Middle frontal gyrus (tissue), 1 donor: Measurements from ENCODE around the gene CDCA3.
"Not testable (repeated sequence)": the region's sequence is repeated elsewhere in the genome, so short reads cannot be mapped to it uniquely, and the experiment has no call there.

Experiments
- DNase-seq: peaks from one replicate; pipeline ENCODE4 v3.0.0-alpha.2; 2015; ENCODE audit warnings: low spot score; ENCODE audit errors: extremely low spot score

Gene CDCA3

DNA sequence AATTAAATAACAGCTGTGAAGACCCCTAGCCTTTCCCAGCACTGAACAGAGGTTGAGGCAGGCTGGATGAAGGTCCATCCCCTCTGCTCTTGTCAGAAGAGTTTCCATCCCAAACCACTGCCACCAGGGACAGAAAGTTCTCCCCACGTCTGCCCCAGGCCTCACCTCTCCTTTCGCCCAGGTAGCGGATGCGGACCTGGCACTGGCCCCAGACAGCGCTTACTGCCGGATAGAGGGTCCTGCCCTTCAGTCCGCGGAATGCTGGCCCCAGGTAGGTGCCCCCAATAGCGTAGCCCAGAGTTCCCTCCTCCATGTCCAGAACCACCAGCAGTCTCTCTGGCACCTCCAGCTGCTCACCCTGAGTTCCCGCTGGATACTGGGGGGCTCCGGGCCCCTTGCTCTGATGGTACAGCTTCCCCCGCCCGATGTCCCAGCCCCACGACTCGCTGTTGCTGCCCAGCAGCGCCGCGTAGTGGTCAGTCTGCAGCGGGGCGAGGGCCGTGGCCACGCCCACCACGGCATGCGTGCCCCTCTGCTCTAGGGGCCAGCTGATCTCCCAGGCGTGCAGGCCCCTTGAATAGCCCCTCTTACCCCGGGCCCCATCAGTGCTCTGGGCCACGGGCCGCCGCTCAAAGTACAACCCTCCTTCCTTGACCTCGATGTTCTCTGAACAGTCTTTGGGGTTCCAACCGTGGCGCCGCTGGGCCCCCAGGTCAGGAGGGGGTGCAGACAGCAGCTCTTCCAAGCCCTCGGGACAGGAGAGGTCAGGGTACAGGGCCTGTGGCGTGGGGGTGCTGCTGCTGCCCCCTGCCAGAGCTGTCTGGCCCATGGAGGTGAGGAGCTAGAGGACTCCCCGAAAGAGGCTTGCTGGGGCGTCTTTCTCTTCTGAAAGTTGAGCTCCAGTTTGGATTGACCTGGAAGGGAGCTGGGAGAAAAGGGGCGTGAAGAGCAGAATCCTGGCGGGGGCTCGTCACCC is 21.3 kb upstream of the CDCA3 start:
- peak; percentile 71 for DNase-seq

DNA sequence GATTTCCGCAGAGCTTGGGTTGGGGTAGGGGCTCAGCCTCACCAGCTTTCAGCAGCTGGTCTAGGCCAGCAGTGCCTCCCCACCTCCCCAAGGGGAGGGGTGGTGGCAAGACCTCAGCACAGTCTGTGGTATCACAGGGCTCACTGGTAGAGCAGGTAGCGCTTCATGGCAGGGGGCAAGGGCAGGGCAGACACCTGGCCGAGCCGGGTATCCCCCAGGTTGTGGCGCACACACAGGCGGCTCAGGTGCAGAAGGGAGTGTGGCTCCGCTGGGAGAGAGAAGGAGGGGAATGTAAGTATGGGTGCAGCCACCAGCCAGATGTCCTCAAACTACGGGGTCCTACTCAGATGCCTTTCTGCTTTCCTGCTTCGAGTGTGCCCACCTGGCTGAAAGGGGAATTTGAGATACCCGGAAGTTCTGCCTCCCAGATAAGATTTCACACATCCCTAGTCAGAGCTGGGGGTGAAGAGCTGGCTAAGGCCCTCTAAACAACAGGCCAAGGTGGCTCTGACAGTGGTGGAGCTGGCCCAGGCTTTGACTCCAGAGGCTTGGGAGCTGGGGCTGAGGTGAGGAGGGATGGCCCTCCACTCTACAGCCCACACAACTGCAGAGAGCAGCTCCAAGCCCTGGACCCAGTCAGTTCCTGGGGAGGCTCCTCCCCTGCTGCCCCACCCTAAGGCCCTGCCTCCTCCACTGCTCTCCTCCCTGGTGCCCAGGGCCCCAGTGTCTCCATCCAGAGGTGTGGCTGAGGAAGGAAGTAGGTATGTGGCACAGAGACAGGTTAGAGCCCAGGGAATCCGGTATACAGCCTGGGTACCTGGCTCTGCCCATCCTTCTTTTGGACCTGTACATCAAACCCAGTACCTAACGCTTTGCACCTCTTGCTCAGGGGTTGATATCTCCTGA is 20.2 kb upstream of the CDCA3 start:
- no peak for DNase-seq

DNA sequence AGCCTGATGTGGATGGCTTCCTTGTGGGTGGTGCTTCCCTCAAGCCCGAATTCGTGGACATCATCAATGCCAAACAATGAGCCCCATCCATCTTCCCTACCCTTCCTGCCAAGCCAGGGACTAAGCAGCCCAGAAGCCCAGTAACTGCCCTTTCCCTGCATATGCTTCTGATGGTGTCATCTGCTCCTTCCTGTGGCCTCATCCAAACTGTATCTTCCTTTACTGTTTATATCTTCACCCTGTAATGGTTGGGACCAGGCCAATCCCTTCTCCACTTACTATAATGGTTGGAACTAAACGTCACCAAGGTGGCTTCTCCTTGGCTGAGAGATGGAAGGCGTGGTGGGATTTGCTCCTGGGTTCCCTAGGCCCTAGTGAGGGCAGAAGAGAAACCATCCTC is 19.2 kb upstream of the CDCA3 start:
- not testable (repeated sequence) for DNase-seq

DNA sequence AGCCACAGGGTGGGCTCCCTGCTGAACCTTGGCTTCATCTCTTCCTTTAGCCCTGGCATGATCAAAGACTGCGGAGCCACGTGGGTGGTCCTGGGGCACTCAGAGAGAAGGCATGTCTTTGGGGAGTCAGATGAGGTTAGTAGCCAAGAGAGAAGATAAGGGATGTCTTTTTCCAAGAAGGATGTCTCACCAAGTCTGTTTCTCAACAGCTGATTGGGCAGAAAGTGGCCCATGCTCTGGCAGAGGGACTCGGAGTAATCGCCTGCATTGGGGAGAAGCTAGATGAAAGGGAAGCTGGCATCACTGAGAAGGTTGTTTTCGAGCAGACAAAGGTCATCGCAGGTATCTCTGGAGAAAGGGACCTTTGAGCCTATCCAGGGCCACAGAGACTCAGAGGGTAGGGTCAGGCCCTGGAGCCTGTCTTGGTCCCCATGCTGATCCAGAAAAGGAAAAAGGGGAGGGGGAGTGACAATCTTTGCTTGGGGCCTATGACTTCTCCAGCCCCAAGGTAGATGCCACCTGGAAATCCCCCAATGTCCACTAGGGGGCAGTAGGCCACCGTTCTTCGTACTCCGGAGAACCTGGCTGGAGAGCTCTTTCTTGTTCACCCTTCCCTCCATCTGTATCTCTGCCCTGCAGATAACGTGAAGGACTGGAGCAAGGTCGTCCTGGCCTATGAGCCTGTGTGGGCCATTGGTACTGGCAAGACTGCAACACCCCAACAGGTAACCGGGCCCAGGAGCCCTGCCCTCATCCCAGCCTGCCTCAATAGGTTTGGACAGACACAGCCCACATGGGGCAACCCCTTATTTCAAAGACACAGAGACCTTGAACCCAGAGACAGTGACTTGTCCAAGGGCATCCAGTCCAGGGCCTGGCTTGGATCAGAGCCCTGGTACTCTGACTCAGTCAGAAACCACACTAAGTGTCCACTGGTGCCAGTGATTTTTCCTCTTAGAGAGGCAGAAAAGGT is 18.2 kb upstream of the CDCA3 start:
- DNase-seq, result peak; percentile 40

DNA sequence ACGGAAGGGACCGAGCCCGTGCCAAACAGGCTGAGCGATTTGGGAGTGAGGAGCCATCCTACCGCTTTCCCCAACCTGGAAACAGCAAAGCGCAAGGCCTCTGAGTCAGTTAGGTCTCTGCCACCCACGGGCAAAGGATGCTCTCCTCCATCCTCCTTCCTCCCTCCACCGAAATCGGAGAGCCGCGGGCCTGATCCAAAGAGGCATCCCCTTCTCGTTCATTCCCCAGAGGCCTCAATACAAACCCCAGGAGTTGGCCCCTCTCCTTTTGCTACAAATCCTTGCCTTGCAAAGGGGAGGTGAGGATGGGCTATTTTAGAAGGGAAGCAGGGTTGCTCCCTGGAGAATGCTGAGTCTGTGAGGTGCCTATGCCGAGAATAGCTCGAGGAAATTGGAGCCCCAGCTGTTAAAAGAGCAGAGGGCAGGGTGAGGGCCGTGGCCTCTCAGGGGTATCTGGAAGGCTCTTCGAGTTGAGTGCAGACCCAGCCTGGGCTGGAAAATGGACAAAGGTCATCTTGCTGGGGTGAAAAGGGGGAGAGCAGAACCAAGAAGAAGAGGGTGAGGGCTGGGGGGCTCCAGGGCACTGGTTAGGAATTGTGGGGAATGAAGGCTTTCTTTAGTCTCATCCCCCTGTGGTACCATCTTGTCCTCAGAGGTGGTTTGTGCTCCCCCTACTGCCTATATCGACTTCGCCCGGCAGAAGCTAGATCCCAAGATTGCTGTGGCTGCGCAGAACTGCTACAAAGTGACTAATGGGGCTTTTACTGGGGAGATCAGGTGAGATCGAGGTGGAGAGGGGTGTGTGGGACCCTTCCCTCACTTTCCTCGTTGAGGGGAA is 17.3 kb upstream of the CDCA3 start:
- no peak for DNase-seq

DNA sequence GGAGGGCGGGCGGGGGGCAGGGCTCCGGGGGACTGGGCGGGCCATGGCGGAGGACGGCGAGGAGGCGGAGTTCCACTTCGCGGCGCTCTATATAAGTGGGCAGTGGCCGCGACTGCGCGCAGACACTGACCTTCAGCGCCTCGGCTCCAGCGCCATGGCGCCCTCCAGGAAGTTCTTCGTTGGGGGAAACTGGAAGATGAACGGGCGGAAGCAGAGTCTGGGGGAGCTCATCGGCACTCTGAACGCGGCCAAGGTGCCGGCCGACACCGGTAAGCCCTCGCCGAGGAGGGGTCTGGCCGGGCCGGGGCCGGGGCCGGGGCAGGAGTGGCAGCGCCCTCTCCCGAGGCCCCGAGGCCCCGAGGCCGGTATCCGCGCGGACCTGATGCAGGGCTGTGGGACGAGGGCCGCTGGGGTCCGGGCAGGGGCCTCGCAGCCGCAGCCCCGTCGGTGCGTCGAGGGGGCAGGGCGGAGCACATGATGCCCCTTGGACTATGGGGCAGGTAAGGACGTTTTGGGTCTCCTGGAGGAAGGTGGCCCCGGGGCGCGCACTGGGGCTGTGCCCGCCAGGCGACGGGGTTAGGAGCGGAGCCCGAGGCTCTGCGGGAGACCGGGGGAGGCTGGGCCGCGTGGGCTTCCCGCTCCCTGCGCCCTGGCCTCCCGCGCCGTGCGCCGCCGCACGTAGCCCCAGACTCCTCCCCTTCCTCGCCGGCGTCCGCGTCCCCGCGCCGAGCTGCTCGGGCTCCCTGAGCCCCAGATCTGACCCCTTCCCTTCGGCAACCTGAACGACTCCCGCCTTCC is 16.5 kb upstream of the CDCA3 start, which contains the start of gene TPI1:
Gene TPI1 (plus strand): TSS at position 119 of the 798 bp plus-strand sequence. CDS start 36 bp downstream, at position 155.
- DNase-seq, result peak; percentile 55

DNA sequence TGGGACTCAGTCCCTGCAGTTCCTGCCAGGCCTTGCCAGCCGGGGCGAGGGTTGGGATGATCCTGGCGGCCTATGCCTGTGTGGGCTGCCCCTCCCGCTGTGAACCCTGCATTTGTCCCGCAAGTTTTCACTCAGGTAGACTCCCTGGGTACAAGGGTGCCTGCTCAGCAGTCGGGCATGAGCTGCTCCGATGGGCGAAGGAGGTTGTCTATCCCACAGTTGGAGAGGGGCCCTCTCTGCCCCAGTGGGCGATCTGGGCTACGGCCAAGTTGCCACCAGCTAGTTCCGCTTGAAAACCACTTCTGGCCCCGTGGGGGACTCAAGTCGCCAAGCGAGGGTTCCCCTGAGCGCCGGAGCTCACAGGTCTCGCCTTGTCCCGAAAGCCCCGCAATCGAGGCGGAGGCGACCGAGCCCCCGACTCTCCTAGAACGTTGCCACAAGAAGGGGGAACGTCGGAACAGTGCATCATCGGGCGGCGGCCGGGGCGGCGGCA is 15.9 kb upstream of the CDCA3 start:
- DNase-seq, result no peak

DNA sequence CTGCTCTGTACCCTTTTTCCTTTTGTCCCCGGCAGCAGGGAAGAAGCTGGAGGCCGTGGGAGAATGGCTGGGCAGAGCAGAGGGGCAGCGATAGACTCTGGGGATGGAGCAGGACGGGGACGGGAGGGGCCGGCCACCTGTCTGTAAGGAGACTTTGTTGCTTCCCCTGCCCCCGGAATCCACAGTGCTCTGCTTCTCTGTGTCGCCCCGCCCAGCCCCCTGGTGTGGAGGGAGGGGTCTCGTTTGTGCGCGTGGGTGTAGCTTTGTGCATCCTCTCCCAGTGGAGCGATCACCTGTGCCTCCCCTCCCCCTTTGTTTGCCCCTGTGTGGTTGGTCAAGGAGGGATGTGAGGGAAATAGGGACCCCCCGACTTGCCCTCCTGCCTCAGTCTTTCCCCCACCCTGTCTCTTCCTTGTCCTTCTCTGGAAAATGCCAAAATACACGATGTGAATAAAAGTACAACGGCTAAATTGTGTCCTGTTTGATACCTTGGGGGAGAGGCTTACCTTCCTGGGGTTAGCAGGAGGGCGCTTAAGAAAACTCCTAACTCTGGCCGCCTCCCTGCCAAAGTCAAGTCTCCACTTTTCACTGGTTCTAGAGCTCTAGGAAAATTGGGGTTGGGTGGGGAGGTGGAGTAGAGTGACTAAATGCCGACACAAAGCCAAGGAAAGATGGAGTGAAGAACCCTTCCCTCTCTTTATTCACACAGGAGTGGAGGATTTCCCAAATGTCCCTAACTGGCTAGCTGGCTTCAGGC is 15.3 kb upstream of the CDCA3 start:
- no peak for DNase-seq

DNA sequence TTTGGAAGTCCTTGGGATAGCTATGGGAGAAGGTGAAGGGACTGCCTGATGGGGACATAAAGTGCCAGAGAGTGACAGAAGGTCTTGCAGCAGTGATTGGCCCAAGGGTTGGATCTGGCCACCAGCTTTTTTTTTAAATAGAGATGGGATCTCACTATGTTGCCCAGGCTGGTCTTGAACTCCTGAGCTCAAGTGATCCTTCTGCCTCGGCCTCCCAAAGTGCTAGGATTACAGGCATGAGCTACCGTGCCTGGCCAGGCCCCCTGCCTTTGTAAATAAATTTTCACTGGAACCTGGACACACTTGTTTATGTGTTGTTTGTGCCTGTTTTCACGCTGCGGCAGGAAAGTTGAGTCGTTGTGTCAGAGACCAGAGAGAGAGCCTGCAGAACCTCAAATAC is 14.2 kb upstream of the CDCA3 start:
- not testable (repeated sequence) for DNase-seq

DNA sequence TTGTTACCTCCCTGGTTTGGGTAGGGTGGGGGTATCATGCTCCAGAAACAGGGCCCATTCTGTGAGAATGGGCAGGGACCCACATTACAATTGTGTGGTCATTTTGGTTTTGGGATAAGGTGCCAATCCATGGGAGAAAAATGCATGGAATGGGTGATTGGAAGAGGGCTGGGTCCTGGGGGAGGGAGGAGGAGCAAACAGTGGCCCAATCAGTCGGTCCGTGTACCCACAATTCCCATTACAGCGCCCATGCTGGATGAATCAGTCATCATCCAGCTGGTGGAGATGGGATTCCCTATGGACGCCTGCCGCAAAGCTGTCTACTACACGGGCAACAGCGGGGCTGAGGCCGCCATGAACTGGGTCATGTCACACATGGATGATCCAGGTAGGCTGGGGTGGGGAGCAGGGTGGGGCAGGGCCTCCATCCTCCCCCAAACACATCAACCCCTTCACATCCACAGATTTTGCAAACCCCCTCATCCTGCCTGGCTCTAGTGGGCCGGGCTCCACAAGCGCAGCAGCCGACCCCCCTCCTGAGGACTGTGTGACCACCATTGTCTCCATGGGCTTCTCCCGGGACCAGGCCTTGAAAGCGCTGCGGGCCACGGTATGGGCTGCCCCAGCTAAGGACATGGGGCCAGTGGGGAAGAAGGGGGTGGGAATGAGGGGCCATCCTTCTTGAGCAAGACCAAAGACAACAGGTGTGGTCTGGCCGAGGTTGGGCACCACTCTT is 12.7 kb upstream of the CDCA3 start:
- no peak for DNase-seq

DNA sequence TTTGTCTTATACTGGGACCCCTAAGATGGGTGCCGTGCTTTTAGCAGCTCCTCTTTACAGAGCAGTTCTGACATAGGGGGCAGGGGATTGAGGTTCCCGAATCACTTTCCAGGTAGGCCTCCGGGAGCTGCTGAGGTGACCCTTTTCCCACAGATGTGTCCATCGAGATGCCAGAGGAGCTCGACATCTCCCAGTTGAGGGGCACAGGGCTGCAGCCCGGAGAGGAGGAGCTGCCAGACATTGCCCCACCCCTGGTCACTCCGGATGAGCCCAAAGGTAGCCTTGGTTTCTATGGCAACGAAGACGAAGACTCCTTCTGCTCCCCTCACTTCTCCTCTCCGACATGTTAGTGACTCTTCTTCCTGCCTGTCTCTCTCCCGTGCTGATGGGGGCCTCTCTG is 11.9 kb upstream of the CDCA3 start:
- DNase-seq, result no peak

DNA sequence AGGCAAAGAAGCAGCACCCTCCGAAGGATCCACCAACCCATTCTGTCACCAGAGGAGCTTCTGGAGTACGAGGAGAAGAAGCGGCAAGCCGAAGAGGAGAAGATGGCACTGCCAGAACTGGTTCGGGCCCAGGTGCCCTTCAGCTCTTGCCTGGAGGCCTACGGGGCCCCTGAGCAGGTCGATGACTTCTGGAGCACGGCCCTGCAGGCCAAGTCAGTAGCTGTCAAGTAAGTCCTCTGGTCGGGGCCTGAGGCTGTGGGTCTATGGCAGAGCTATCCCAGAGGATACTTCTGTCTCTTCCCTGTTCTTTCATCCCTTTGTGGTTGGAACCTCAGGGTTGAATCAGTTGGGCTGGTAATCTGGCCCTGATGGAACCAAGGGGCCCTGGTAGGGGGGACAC is 10.3 kb upstream of the CDCA3 start:
- DNase-seq, result no peak

DNA sequence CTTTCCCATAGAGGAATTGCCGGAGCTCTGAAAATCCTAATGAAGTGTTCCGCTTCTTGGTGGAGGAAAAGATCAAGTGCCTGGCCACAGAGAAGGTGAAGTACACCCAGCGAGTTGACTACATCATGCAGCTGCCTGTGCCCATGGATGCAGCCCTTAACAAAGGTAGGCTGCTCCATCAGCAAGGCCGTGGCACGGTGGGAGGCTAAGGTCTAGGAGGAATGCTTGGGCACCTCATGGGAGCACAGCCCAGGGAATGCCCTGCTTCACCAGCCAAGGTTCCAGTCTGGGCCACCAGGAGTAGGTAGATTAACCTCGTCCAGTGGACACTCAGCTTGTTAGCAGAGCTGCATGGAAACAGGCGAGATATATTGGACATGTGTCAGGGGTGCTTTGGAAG is 9.9 kb upstream of the CDCA3 start:
- DNase-seq, result no peak

DNA sequence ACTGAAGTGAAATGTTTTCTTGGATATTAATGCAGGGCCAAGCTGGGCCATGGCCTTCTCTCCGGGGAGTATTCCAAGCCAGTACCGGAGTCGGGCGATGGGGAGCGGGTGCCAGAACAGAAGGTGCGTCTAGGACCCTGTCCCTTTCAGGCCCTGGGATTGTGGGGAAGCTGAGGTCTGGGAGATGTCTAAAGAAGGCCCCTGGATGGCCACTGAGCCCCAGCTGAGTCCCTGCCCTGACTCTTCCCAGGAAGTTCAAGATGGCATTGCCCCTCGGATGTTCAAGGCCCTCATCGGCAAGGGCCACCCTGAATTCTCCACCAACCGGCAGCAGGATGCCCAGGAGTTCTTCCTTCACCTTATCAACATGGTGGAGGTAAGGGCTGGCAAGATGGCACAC is 9.0 kb upstream of the CDCA3 start:
- DNase-seq, result no peak

DNA sequence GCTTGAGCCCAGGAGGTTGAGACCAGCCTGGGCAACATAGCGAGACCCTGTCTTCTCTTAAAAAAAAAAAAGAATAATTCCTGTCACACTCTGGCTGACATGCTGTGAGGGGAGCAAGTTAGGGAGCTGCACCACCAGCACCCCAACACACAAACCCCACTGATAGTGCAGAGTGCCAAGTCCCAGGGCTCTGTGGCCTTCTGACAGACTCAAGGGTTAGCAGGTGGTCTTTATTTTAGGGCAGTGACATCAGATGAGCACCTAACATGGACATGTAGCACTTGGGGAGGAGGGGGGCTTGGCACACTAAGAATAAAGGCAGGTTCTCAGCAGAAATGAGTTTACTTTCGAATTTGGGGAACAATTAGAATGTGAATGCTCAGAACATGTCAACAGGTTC is 7.7 kb upstream of the CDCA3 start:
- no peak for DNase-seq

DNA sequence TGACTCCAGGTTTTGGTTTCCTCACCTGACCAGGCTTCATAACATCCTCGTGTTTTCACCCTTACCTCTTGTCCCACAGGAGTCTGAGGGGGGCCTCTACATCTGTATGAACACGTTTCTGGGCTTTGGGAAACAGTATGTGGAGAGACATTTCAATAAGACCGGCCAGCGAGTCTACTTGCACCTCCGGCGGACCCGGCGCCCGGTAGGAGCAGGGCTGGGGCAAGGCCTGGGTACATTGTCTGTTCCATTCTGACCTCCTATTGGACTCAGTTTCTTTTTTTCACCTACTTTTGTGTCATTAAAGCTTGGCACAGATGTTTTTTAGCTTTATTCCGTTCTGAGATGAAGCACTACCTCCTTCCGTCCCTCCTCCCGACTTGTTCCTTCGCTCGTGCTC is 4.2 kb upstream of the CDCA3 start:
- no peak for DNase-seq

DNA sequence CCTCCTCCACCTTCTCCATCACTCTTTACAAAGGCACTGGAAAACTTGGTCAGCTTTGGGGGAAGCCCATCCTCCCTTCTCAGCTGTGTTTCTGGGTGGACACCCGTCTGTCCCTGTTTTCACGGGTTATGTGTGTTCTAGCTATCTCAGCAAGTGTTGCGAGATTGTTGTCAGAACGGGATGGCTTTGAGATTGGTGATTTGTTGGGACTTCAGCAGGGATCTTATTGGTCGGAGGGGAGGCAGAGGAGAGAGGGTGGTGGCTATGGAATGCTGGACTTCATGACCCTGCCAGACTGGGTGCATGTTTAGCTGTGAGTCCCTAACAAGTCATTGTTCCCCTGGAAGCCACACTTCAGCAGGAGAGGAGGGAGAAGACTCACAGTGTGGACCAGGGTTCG is 3.0 kb upstream of the CDCA3 start:
- no peak for DNase-seq

DNA sequence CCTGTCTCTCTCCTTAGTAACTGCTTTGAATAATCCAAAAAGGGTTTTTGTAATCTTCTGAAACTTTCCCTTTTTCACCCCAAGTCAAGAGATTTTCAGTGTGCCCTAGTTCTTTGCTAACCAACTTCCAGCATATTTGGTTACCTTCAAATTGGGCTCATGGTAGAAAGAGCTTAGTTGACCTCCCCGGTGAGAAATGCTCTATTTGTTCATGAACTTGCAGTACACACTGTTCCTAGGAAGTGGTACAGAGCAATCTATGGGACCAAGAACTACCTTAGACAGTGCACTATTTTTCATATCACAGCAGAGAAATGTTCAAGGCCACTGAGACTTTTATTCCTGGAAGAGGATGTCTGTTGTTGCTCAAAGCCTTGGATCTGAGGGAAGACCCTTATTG is 2.5 kb upstream of the CDCA3 start:
- no peak for DNase-seq
